IMR-90 (cell line): ENCODE results near the gene CTR9. TPM values are rescaled to one million over a fixed set of nuclear protein-coding genes. Genes with fewer than 3 reads are reported as not detected.

ENCODE experiments used
- ATAC-seq: fragments of 200-7000 bp; cut with Tn5 transposase; 2 replicates; pipeline ENCODE4 v1.9.1; 2020; ENCODE audit warnings: low read depth, mild to moderate bottlenecking, moderate library complexity
- BruUV-seq: library from RNA; stranded (reverse); fragments of 400-500 nt; replicated peaks from 2 replicates; lab custom pipeline; 2021; lab: Mats Ljungman, UMichigan
- CTCF ChIA-PET: fragments of 300-600 bp; formaldehyde crosslinking; extraction: SDS; loops from one replicate; lab custom pipeline; 2021; ENCODE audit warnings: antibody characterized with exemption; lab: Yijun Ruan, JAX
- POLR2A ChIA-PET: fragments of 300-600 bp; sonication (Branson Sonifier 250); formaldehyde crosslinking; loops from one replicate; lab custom pipeline; 2022; ENCODE audit warnings: antibody characterized with exemption; ENCODE audit not compliant: unreplicated experiment; lab: Charles Lee
- DNase-seq: peaks from one replicate; pipeline ENCODE4 v3.0.0; 2013
- H2AFZ ChIP-seq: replicated peaks from 2 replicates; pipeline ENCODE3; 2013; ENCODE audit warnings: low read length, mild to moderate bottlenecking; ENCODE audit not compliant: poor library complexity
- H2AK5ac ChIP-seq: 2 replicates; pipeline ENCODE4 v1.6.1; 2013; ENCODE audit warnings: low read depth, low read length, inconsistent platforms
- H2AK9ac ChIP-seq: replicated peaks from 2 replicates; pipeline ENCODE3; 2013; ENCODE audit warnings: mild to moderate bottlenecking, low read depth, low read length, moderate library complexity; ENCODE audit not compliant: poor library complexity
- H2BK120ac ChIP-seq: 2 replicates; pipeline ENCODE4 v1.6.1; 2013; ENCODE audit warnings: low read depth, low read length, inconsistent platforms
- H2BK15ac ChIP-seq: 3 replicates; pipeline ENCODE4 v1.6.1; 2013; ENCODE audit warnings: low read depth, low read length, inconsistent platforms
- H2BK20ac ChIP-seq: 2 replicates; pipeline ENCODE4 v1.6.1; 2013; ENCODE audit warnings: low read depth, mild to moderate bottlenecking, inconsistent platforms, low read length, moderate library complexity
- H2BK5ac ChIP-seq: 2 replicates; pipeline ENCODE4 v1.6.1; 2013; ENCODE audit warnings: mild to moderate bottlenecking, low read depth, low read length, inconsistent platforms; ENCODE audit not compliant: poor library complexity, severe bottlenecking
- H3K14ac ChIP-seq: replicated peaks from 2 replicates; pipeline ENCODE4 v1.6.1; 2013; ENCODE audit warnings: low read depth, low read length, inconsistent platforms
- H3K18ac ChIP-seq: 2 replicates; pipeline ENCODE4 v1.6.1; 2013; ENCODE audit warnings: low read depth, low read length, control low read depth
- H3K23ac ChIP-seq: 2 replicates; pipeline ENCODE4 v1.6.1; 2013; ENCODE audit warnings: low read depth, low read length, inconsistent platforms
- H3K27ac ChIP-seq: 2 replicates; pipeline ENCODE4 v1.5.1; 2013; ENCODE audit warnings: mild to moderate bottlenecking, control low read depth, low read length; ENCODE audit not compliant: insufficient read depth
- H3K27me3 ChIP-seq: 2 replicates; pipeline ENCODE4 v1.6.1; 2013; ENCODE audit warnings: low read length; ENCODE audit not compliant: control insufficient read depth, insufficient read depth
- H3K36me3 ChIP-seq: 2 replicates; pipeline ENCODE4 v1.6.1; 2013; ENCODE audit warnings: low read length, mixed read lengths; ENCODE audit not compliant: control insufficient read depth, insufficient read depth
- H3K4ac ChIP-seq: 2 replicates; pipeline ENCODE4 v1.6.1; 2013; ENCODE audit warnings: low read depth, low read length, inconsistent platforms
- H3K4me1 ChIP-seq: 2 replicates; pipeline ENCODE4 v1.6.1; 2013; ENCODE audit warnings: low read length, mixed read lengths; ENCODE audit not compliant: control insufficient read depth, insufficient read depth
- H3K4me2 ChIP-seq: 2 replicates; pipeline ENCODE4 v1.6.1; 2013; ENCODE audit warnings: low read depth, mild to moderate bottlenecking, control low read depth, low read length, moderate library complexity
- H3K4me3 ChIP-seq: 2 replicates; pipeline ENCODE4 v1.5.1; 2013; ENCODE audit warnings: low read depth, mild to moderate bottlenecking, control low read depth, low read length, moderate library complexity; ENCODE audit not compliant: insufficient read depth
- H3K56ac ChIP-seq: 2 replicates; pipeline ENCODE4 v1.6.1; 2013; ENCODE audit warnings: low read length, inconsistent platforms; ENCODE audit not compliant: insufficient read depth; ENCODE audit errors: extremely low read depth
- H3K79me1 ChIP-seq, 2 experiments: 2 replicates each; pipeline ENCODE4 v1.6.1; 2013; ENCODE audit warnings: low read length in 2 of 2, inconsistent platforms in 1 of 2, low read depth in 1 of 2
- H3K9ac ChIP-seq: 2 replicates; pipeline ENCODE4 v1.6.1; 2013; ENCODE audit warnings: low read depth, low read length, control low read depth
- H3K9me1 ChIP-seq: 2 replicates; pipeline ENCODE4 v1.6.1; 2013; ENCODE audit warnings: low read length, inconsistent platforms; ENCODE audit not compliant: insufficient read depth
- H3K9me3 ChIP-seq: 2 replicates; pipeline ENCODE4 v1.6.1; 2013; ENCODE audit warnings: low read length; ENCODE audit not compliant: control insufficient read depth, insufficient read depth
- H4K20me1 ChIP-seq: 2 replicates; pipeline ENCODE4 v1.6.1; 2013; ENCODE audit warnings: low read length, inconsistent platforms; ENCODE audit not compliant: insufficient read depth
- H4K5ac ChIP-seq: 2 replicates; pipeline ENCODE4 v1.6.1; 2013; ENCODE audit warnings: mild to moderate bottlenecking, low read depth, low read length, control low read depth
- H4K8ac ChIP-seq, 2 experiments: 2 replicates each; pipeline ENCODE4 v1.6.1; 2013; ENCODE audit warnings: low read depth in 2 of 2, low read length in 2 of 2, control low read depth in 1 of 2, inconsistent platforms in 1 of 2
- H4K91ac ChIP-seq: 2 replicates; pipeline ENCODE4 v1.6.1; 2013; ENCODE audit warnings: low read depth, low read length, inconsistent platforms; ENCODE audit not compliant: insufficient read depth
- BHLHE40 ChIP-seq: fragments of 150-350 bp; IDR thresholded peaks from 2 replicates; pipeline ENCODE4 v1.6.1; 2016; ENCODE audit warnings: mild to moderate bottlenecking, low read depth, low read length
- CEBPB ChIP-seq: IDR thresholded peaks from 2 replicates; pipeline ENCODE4 v1.6.1; 2012; ENCODE audit warnings: low read depth, low read length, improper control_type of control experiment
- CHD1 ChIP-seq: IDR thresholded peaks from 2 replicates; pipeline ENCODE4 v1.6.1; 2012; ENCODE audit warnings: low read depth, low read length, improper control_type of control experiment
- CTCF ChIP-seq: conservative IDR thresholded peaks from 2 replicates; pipeline ENCODE4 v1.5.1; 2012; ENCODE audit warnings: mild to moderate bottlenecking, low read depth, low read length, improper control_type of control experiment
- ELK1 ChIP-seq: fragments of 150-350 bp; IDR thresholded peaks from 2 replicates; pipeline ENCODE4 v1.6.1; 2016; ENCODE audit warnings: low read depth, mild to moderate bottlenecking, low read length, moderate library complexity, borderline replicate concordance
- FOS ChIP-seq: fragments of 150-350 bp; IDR thresholded peaks from 2 replicates; pipeline ENCODE4 v1.6.1; 2016; ENCODE audit warnings: low read depth, low read length
- MAFK ChIP-seq: IDR thresholded peaks from 2 replicates; pipeline ENCODE4 v1.6.1; 2012; ENCODE audit warnings: low read depth, low read length, improper control_type of control experiment
- MAZ ChIP-seq: IDR thresholded peaks from 2 replicates; pipeline ENCODE4 v1.6.1; 2012; ENCODE audit warnings: low read depth, mild to moderate bottlenecking, low read length, improper control_type of control experiment, moderate library complexity, borderline replicate concordance
- MXI1 ChIP-seq: IDR thresholded peaks from 2 replicates; pipeline ENCODE4 v1.6.1; 2012; ENCODE audit warnings: low read depth, mild to moderate bottlenecking, low read length, moderate library complexity, borderline replicate concordance
- POLR2A ChIP-seq: IDR thresholded peaks from 2 replicates; pipeline ENCODE4 v1.6.1; 2012; ENCODE audit warnings: mild to moderate bottlenecking, low read depth, low read length
- RAD21 ChIP-seq: IDR thresholded peaks from 2 replicates; pipeline ENCODE4 v1.6.1; 2012; ENCODE audit warnings: low read length, improper control_type of control experiment
- RFX5 ChIP-seq: IDR thresholded peaks from 2 replicates; pipeline ENCODE4 v1.8.0; 2012; ENCODE audit warnings: low read depth, mild to moderate bottlenecking, low read length, moderate library complexity
- SMC3 ChIP-seq: fragments of 150-350 bp; IDR thresholded peaks from 2 replicates; pipeline ENCODE4 v1.6.1; 2016; ENCODE audit warnings: low read depth, mild to moderate bottlenecking, antibody characterized with exemption, low read length, moderate library complexity
- USF2 ChIP-seq: fragments of 150-350 bp; IDR thresholded peaks from 2 replicates; pipeline ENCODE4 v1.6.1; 2017; ENCODE audit warnings: mild to moderate bottlenecking, antibody characterized with exemption, low read length, low read depth
- WGBS, 2 experiments: methylation state at CpG; one replicate each; pipeline versions ENCODE4 v1.1.5 to v1.1.7; 2013; ENCODE audit warnings: missing lambda C conversion rate in 2 of 2; ENCODE audit not compliant: insufficient read length in 1 of 2; ENCODE audit errors: extremely low coverage in 2 of 2; 5-methylcytosine and 5-hydroxymethylcytosine counted together
- dilution Hi-C: fragments of 300-500 bp; cut with HindIII; formaldehyde crosslinking; loops from one replicate; pipeline ENCODE4 v1.14.3; 2018; ENCODE audit warnings: low sequenced_read_pairs; ENCODE audit not compliant: unreplicated experiment
- in situ Hi-C: fragments of 300-500 bp; cut with MboI; formaldehyde crosslinking; loops from 3 replicates; pipeline ENCODE4 v1.14.3; 2019; ENCODE audit warnings: low sequenced_read_pairs, inconsistent platforms, mixed read lengths
- intact Hi-C: fragments of 100-400 bp; cut with micrococcal nuclease; formaldehyde crosslinking; loops from 2 replicates; pipeline ENCODE4 v1.10.0; 2022
- polyA plus RNA-seq, 3 experiments: library from polyadenylated mRNA; depleted of rRNA; stranded (reverse); fragments of >200 nt; gene quantifications; 2 replicates each; pipeline ENCODE4 v1.2.3, GENCODE V29; 2012; ENCODE audit warnings: low replicate concordance in 1 of 3
- total RNA-seq: library from RNA; depleted of rRNA; stranded (reverse); fragments of >200 nt; gene quantifications from 2 replicates; pipeline ENCODE4 v1.2.3, GENCODE V29; 2012

Gene CTR9
- total and polyA plus RNA-seq, 2 of the 4 experiments (the other 2 are of a cell fraction), result 16.8 to 37.1 TPM

GRCh38 chr11:10731064-10731680 lies 19.9 kb upstream of the CTR9 start:
- peak overlapping the region in 1 of 2 experiments; percentile 10; a peak in 1 of 4 replicates for H4K8ac ChIP-seq
- peak overlapping the region; percentile 27; the same call in 1 of the 2 replicates for H3K4ac ChIP-seq
- H2AK9ac ChIP-seq, result no peak overlapping the region
- ChIA-PET CTCF (interaction anchor here (0.6 to 2.6 kb wide), 4 partner anchors 37 to 325 kb away, joined by 3 to 9 read pairs (median 6); partner anchors contain the start of gene IRAG1), POLR2A (no interaction called here)
- H4K91ac ChIP-seq, result no peak overlapping the region
- no peaks in the 10 kb centered on the region for H3K9me3 ChIP-seq
- H2BK5ac ChIP-seq, result no peak overlapping the region
- peak overlapping the region; percentile 8; the same call in 1 of the 2 replicates for H2AK5ac ChIP-seq
- no peak overlapping the region for H2BK15ac ChIP-seq
- H3K27ac ChIP-seq, result no peak overlapping the region
- no TSS peak for BruUV-seq
- no peaks in the 10 kb centered on the region for H4K20me1 ChIP-seq
- no peaks in the 10 kb centered on the region for H3K36me3 ChIP-seq
- H3K9me1 ChIP-seq, result peaks cover 36% of the 10 kb centered on the region
- DNase-seq (peak; percentile 36), ATAC-seq (no peak)
- H2BK120ac ChIP-seq, result peak overlapping the region; percentile 7; the same call in 1 of the 2 replicates
- in situ Hi-C loops, result loop anchor here (10.0 to 25.0 kb wide), 3 partner anchors 519 to 966 kb away; no protein-coding TSS in a partner anchor
- H3K18ac ChIP-seq, result no peak overlapping the region
- peak overlapping the region; percentile 40; the same call in 1 of the 2 replicates for H2BK20ac ChIP-seq
- no peak overlapping the region for H3K4me3 ChIP-seq
- dilution Hi-C loops, result loop anchor here (25.0 kb wide), 1 partner anchor 219 kb away; no protein-coding TSS in a partner anchor
- no peak overlapping the region for H3K4me2 ChIP-seq
- no peak overlapping the region for H3K56ac ChIP-seq
- H3K79me1 ChIP-seq, result peaks cover 4 to 6% of the 10 kb centered on the region in 2 experiments; a peak in 2 of 4 replicates
- H3K27me3 ChIP-seq, result no peaks in the 10 kb centered on the region
- H2AFZ ChIP-seq, result no peak overlapping the region
- H3K14ac ChIP-seq, result no peak overlapping the region
- peaks cover 22% of the 10 kb centered on the region for H3K4me1 ChIP-seq
- WGBS, 2 experiments, result no CpG with 5 or more reads among the region's 3 CpGs
- H3K23ac ChIP-seq, result no peak overlapping the region
- TF ChIP-seq POLR2A (no peak), BHLHE40 (no peak), SMC3 (no peak), CEBPB (no peak), MXI1 (no peak), CTCF (no peak), FOS (no peak), MAFK (no peak), RAD21 (no peak), ELK1 (no peak), USF2 (no peak), MAZ (no peak), CHD1 (no peak), RFX5 (no peak)
- intact Hi-C loops, result no loop called here
- H3K9ac ChIP-seq, result no peak overlapping the region
- no peak overlapping the region; the same call in 1 of the 2 replicates for H4K5ac ChIP-seq
